Endothelial cell (in vitro differentiated cells): ENCODE measurements around the gene FAM222A. TPM values are rescaled to one million over a fixed set of nuclear protein-coding genes. Genes with fewer than 3 reads are reported as not detected.

Experiments
- DNase-seq: peaks from one replicate; pipeline ENCODE4 v3.0.0; 2021; ENCODE audit warnings: low spot score
- H3K27ac Mint-ChIP-seq: one replicate; pipeline ENCODE4 v1.8.0; 2021; ENCODE audit warnings: mixed read lengths, inconsistent platforms; ENCODE audit not compliant: unreplicated experiment
- H3K27me3 Mint-ChIP-seq: one replicate; pipeline ENCODE4 v1.8.0; 2021; ENCODE audit warnings: mild to moderate bottlenecking, moderate library complexity, mixed read lengths, inconsistent platforms; ENCODE audit not compliant: unreplicated experiment
- H3K36me3 Mint-ChIP-seq: one replicate; pipeline ENCODE4 v1.8.0; 2021; ENCODE audit warnings: mild to moderate bottlenecking, low read depth, mixed read lengths, inconsistent platforms; ENCODE audit not compliant: unreplicated experiment
- H3K4me1 Mint-ChIP-seq: one replicate; pipeline ENCODE4 v1.8.0; 2021; ENCODE audit warnings: mild to moderate bottlenecking, mixed read lengths, inconsistent platforms; ENCODE audit not compliant: unreplicated experiment
- H3K4me3 Mint-ChIP-seq: one replicate; pipeline ENCODE4 v1.8.0; 2021; ENCODE audit warnings: mild to moderate bottlenecking, mixed read lengths, inconsistent platforms; ENCODE audit not compliant: unreplicated experiment
- H3K9me3 Mint-ChIP-seq: one replicate; pipeline ENCODE4 v1.8.0; 2021; ENCODE audit warnings: mixed read lengths, inconsistent platforms; ENCODE audit not compliant: unreplicated experiment
- CTCF ChIP-seq: fragments of 200-600 bp; sonication (generic); IDR thresholded peaks from one replicate; pipeline ENCODE4 v1.5.0; 2021; ENCODE audit warnings: antibody characterized with exemption; ENCODE audit not compliant: unreplicated experiment
- total RNA-seq: library from RNA; stranded (reverse); fragmentation: NEBNext Ultra II Directional; extraction: Animal tissue kit (Norgen Biotek cat#: 25700); gene quantifications from one replicate; pipeline ENCODE4 v1.2.1, GENCODE V29; 2021; ENCODE audit not compliant: unreplicated experiment

Gene FAM222A
- total RNA-seq, 1 donor from 2014 or later: 14.2 TPM

DNA sequence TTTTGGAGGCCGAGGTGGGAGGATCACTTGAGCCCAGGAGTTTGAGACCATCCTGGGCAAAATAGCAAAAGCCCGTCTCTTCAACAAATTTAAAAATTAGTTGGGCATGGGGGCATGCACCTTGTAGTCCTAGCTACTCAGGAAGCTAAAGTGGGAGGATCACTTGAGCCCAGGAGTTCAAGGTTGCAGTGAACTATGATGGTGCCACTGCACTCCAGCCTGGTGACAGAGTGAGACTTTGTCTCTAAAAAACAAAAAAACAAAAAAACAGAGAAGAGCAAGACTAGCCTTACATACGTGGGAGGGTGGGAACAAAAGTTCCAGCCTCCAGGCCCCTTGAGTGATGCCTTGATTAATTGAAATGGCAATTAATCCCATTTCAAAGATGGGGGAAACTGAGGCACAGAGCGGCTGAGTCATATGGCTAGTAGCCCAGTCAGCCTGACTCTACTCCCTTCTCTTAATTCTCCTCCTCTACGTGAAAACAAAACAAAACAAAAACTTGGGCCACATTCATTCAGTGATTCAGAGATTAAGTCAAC, 3.3 kb upstream of the FAM222A start:
- Mint-ChIP-seq H3K9me3 (no peaks in the 10 kb centered on the region), H3K27ac (no peak overlapping the region), H3K4me1 (no peaks in the 10 kb centered on the region), H3K36me3 (no peaks in the 10 kb centered on the region), H3K27me3 (peaks cover 5% of the 10 kb centered on the region), H3K4me3 (no peak overlapping the region)
- TF ChIP-seq CTCF: no peak
- no peak for DNase-seq

- no peak for DNase-seq
- H3K27ac Mint-ChIP-seq: no peak overlapping the region
- TF ChIP-seq CTCF: no peak
- H3K27me3 Mint-ChIP-seq: peaks cover 5% of the 10 kb centered on the region
- H3K4me3 Mint-ChIP-seq: no peak overlapping the region
- no peaks in the 10 kb centered on the region for H3K36me3 Mint-ChIP-seq
- peaks cover 5% of the 10 kb centered on the region for H3K4me1 Mint-ChIP-seq
- no peaks in the 10 kb centered on the region for H3K9me3 Mint-ChIP-seq
Measured at GRCh38 chr12:109710747-109711595, 2.7 kb upstream of the FAM222A start.

- H3K4me3 Mint-ChIP-seq: no peak overlapping the region
- no peak overlapping the region for H3K27ac Mint-ChIP-seq
- H3K36me3 Mint-ChIP-seq: no peaks in the 10 kb centered on the region
- peaks cover 7% of the 10 kb centered on the region for H3K27me3 Mint-ChIP-seq
- no peaks in the 10 kb centered on the region for H3K9me3 Mint-ChIP-seq
- no peak for DNase-seq
- no peak for TF ChIP-seq CTCF
- peaks cover 12% of the 10 kb centered on the region for H3K4me1 Mint-ChIP-seq
Measured at GRCh38 chr12:109711596-109712461, 1.8 kb upstream of the FAM222A start.

DNA sequence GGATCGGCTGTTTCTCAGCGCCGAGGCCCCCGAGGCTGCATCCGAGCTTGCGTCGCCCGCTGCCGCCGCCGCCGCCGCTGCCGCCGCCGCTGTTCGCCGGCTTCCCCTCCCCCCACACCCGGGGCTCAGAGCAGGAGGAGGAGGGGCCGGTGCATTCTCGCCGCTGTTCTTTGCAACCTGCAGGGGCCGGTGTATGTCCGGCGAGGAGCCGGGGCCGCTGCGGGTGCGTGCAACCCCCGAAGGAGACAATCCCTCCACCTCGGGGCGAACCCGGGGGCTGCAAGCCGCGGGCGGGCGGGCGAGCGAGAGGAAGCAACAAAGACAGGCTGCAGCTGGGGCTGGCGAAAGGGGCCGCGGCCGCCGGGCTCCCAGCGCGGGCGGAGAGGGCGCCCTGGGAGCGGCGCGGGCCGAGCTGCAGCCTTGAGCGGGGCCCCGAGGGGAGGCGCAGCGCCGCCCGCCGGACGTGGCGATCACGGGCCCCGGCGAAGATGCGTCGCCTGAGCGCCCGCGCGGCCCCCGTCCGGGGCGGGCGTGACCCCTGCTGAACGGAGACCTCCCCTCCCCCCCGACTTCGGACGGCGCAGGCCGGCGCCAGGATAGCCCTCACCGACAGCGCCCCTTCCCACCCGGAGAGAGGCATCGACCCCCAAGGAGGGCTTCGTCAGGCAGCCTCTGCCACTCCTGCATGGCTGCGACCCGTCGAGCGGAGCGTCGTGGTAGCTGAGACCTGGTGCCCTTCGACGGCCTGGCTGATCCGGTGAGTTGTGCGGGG, 702 bp downstream of the FAM222A start:
- Mint-ChIP-seq H3K9me3 (no peaks in the 10 kb centered on the region), H3K4me3 (peak overlapping the region; percentile 82), H3K4me1 (peaks cover 26% of the 10 kb centered on the region), H3K27ac (no peak overlapping the region), H3K36me3 (no peaks in the 10 kb centered on the region), H3K27me3 (peaks cover 11% of the 10 kb centered on the region)
- TF ChIP-seq CTCF: no peak
- DNase-seq: peak; percentile 78
